Measurements from ENCODE around the gene SYK.
A peak's percentile ranks its signal among the peaks of the same experiment; 100 is the strongest.
"Not testable (repeated sequence)": the region's sequence is repeated elsewhere in the genome, so short reads cannot be mapped to it uniquely, and the experiment has no call there.

The SYK gene

GRCh38 chr9:90820406-90820805, 18.8 kb downstream of the SYK start:
- H3K9ac ChIP-seq (ENCODE audit: low read depth in 1 of 2, low read length in 2 of 2); H3K27ac ChIP-seq (ENCODE audit: low read depth in 2 of 2, low read length in 2 of 2); H3K4me3 ChIP-seq (ENCODE audit: low read length in 2 of 2); H3K4me1 ChIP-seq (ENCODE audit: control insufficient read depth in 2 of 2, insufficient read depth in 2 of 2, low read length in 2 of 2); H3K9me3 ChIP-seq (ENCODE audit: control insufficient read depth in 2 of 2, low read length in 2 of 2); H3K27me3 ChIP-seq (ENCODE audit: control insufficient read depth in 2 of 2, insufficient read depth in 2 of 2, low read length in 2 of 2): not testable (repeated sequence)
- H3K36me3 ChIP-seq (ENCODE audit: control insufficient read depth in 2 of 2, insufficient read depth in 2 of 2, low read length in 2 of 2), result peaks cover 0 to 11% of the 10 kb centered on the region in 2 donors

- H3K27me3 ChIP-seq (ENCODE audit: control insufficient read depth in 2 of 2, insufficient read depth in 2 of 2, low read length in 2 of 2); H3K4me3 ChIP-seq (ENCODE audit: low read length in 2 of 2); H3K4me1 ChIP-seq (ENCODE audit: control insufficient read depth in 2 of 2, insufficient read depth in 2 of 2, low read length in 2 of 2); H3K9me3 ChIP-seq (ENCODE audit: control insufficient read depth in 2 of 2, low read length in 2 of 2); H3K27ac ChIP-seq (ENCODE audit: low read depth in 2 of 2, low read length in 2 of 2); H3K9ac ChIP-seq (ENCODE audit: low read depth in 1 of 2, low read length in 2 of 2): not testable (repeated sequence)
- peaks cover 0 to 11% of the 10 kb centered on the region in 2 donors for H3K36me3 ChIP-seq (ENCODE audit: control insufficient read depth in 2 of 2, insufficient read depth in 2 of 2, low read length in 2 of 2)
These were observed 19.6 kb downstream of the SYK start for GRCh38 chr9:90821236-90821635.

GRCh38 chr9:90821697-90822096, 20.1 kb downstream of the SYK start:
- Histone ChIP-seq H3K27ac (ENCODE audit: low read depth in 2 of 2, low read length in 2 of 2) (no peak overlapping the region), H3K9ac (ENCODE audit: low read depth in 1 of 2, low read length in 2 of 2) (no peak overlapping the region), H3K4me3 (ENCODE audit: low read length in 2 of 2) (no peak overlapping the region), H3K27me3 (ENCODE audit: control insufficient read depth in 2 of 2, insufficient read depth in 2 of 2, low read length in 2 of 2) (no peaks in the 10 kb centered on the region), H3K9me3 (ENCODE audit: control insufficient read depth in 2 of 2, low read length in 2 of 2) (no peaks in the 10 kb centered on the region), H3K36me3 (ENCODE audit: control insufficient read depth in 2 of 2, insufficient read depth in 2 of 2, low read length in 2 of 2) (peaks cover 0 to 11% of the 10 kb centered on the region in 2 donors), H3K4me1 (ENCODE audit: control insufficient read depth in 2 of 2, insufficient read depth in 2 of 2, low read length in 2 of 2) (peaks cover 0 to 2% of the 10 kb centered on the region in 2 donors)

GRCh38 chr9:90822866-90823265, 21.2 kb downstream of the SYK start:
- no peaks in the 10 kb centered on the region for H3K9me3 ChIP-seq (ENCODE audit: control insufficient read depth in 2 of 2, low read length in 2 of 2)
- H3K4me3 ChIP-seq (ENCODE audit: low read length in 2 of 2), result no peak overlapping the region
- no peak overlapping the region for H3K9ac ChIP-seq (ENCODE audit: low read depth in 1 of 2, low read length in 2 of 2)
- no peak overlapping the region for H3K27ac ChIP-seq (ENCODE audit: low read depth in 2 of 2, low read length in 2 of 2)
- H3K4me1 ChIP-seq (ENCODE audit: control insufficient read depth in 2 of 2, insufficient read depth in 2 of 2, low read length in 2 of 2), result peaks cover 0 to 2% of the 10 kb centered on the region in 2 donors
- peaks cover 0 to 11% of the 10 kb centered on the region in 2 donors for H3K36me3 ChIP-seq (ENCODE audit: control insufficient read depth in 2 of 2, insufficient read depth in 2 of 2, low read length in 2 of 2)
- H3K27me3 ChIP-seq (ENCODE audit: control insufficient read depth in 2 of 2, insufficient read depth in 2 of 2, low read length in 2 of 2), result no peaks in the 10 kb centered on the region

- Histone ChIP-seq H3K27ac (ENCODE audit: low read depth in 2 of 2, low read length in 2 of 2) (no peak overlapping the region), H3K4me3 (ENCODE audit: low read length in 2 of 2) (no peak overlapping the region), H3K36me3 (ENCODE audit: control insufficient read depth in 2 of 2, insufficient read depth in 2 of 2, low read length in 2 of 2) (peaks cover 0 to 9% of the 10 kb centered on the region in 2 donors), H3K9ac (ENCODE audit: low read depth in 1 of 2, low read length in 2 of 2) (no peak overlapping the region), H3K9me3 (ENCODE audit: control insufficient read depth in 2 of 2, low read length in 2 of 2) (no peaks in the 10 kb centered on the region), H3K27me3 (ENCODE audit: control insufficient read depth in 2 of 2, insufficient read depth in 2 of 2, low read length in 2 of 2) (no peaks in the 10 kb centered on the region), H3K4me1 (ENCODE audit: control insufficient read depth in 2 of 2, insufficient read depth in 2 of 2, low read length in 2 of 2) (no peaks in the 10 kb centered on the region)
These were observed 24.0 kb downstream of the SYK start for GRCh38 chr9:90825586-90825985.

GRCh38 chr9:90826326-90827020, 24.9 kb downstream of the SYK start:
- Histone ChIP-seq H3K27me3 (ENCODE audit: control insufficient read depth in 2 of 2, insufficient read depth in 2 of 2, low read length in 2 of 2) (no peaks in the 10 kb centered on the region), H3K36me3 (ENCODE audit: control insufficient read depth in 2 of 2, insufficient read depth in 2 of 2, low read length in 2 of 2) (peaks cover 0 to 9% of the 10 kb centered on the region in 2 donors), H3K4me1 (ENCODE audit: control insufficient read depth in 2 of 2, insufficient read depth in 2 of 2, low read length in 2 of 2) (no peaks in the 10 kb centered on the region), H3K27ac (ENCODE audit: low read depth in 2 of 2, low read length in 2 of 2) (peak overlapping the region in 1 of 2 donors; percentile 28), H3K9ac (ENCODE audit: low read depth in 1 of 2, low read length in 2 of 2) (no peak overlapping the region), H3K9me3 (ENCODE audit: control insufficient read depth in 2 of 2, low read length in 2 of 2) (no peaks in the 10 kb centered on the region), H3K4me3 (ENCODE audit: low read length in 2 of 2) (no peak overlapping the region)

- Histone ChIP-seq H3K36me3 (ENCODE audit: control insufficient read depth in 2 of 2, insufficient read depth in 2 of 2, low read length in 2 of 2) (peaks cover 0 to 7% of the 10 kb centered on the region in 2 donors), H3K27me3 (ENCODE audit: control insufficient read depth in 2 of 2, insufficient read depth in 2 of 2, low read length in 2 of 2) (no peaks in the 10 kb centered on the region), H3K9ac (ENCODE audit: low read depth in 1 of 2, low read length in 2 of 2) (no peak overlapping the region), H3K27ac (ENCODE audit: low read depth in 2 of 2, low read length in 2 of 2) (peak overlapping the region in 1 of 2 donors; percentile 64), H3K4me1 (ENCODE audit: control insufficient read depth in 2 of 2, insufficient read depth in 2 of 2, low read length in 2 of 2) (no peaks in the 10 kb centered on the region), H3K9me3 (ENCODE audit: control insufficient read depth in 2 of 2, low read length in 2 of 2) (no peaks in the 10 kb centered on the region), H3K4me3 (ENCODE audit: low read length in 2 of 2) (peak overlapping the region; percentile 15 to 39)
These were observed 25.7 kb downstream of the SYK start for GRCh38 chr9:90827181-90827871.

GRCh38 chr9:90830051-90830450, 28.4 kb downstream of the SYK start:
- no peak overlapping the region for H3K9ac ChIP-seq (ENCODE audit: low read depth in 1 of 2, low read length in 2 of 2)
- H3K9me3 ChIP-seq (ENCODE audit: control insufficient read depth in 2 of 2, low read length in 2 of 2), result no peaks in the 10 kb centered on the region
- no peaks in the 10 kb centered on the region for H3K36me3 ChIP-seq (ENCODE audit: control insufficient read depth in 2 of 2, insufficient read depth in 2 of 2, low read length in 2 of 2)
- H3K27me3 ChIP-seq (ENCODE audit: control insufficient read depth in 2 of 2, insufficient read depth in 2 of 2, low read length in 2 of 2), result no peaks in the 10 kb centered on the region
- H3K4me3 ChIP-seq (ENCODE audit: low read length in 2 of 2), result no peak overlapping the region
- H3K4me1 ChIP-seq (ENCODE audit: control insufficient read depth in 2 of 2, insufficient read depth in 2 of 2, low read length in 2 of 2), result no peaks in the 10 kb centered on the region
- no peak overlapping the region for H3K27ac ChIP-seq (ENCODE audit: low read depth in 2 of 2, low read length in 2 of 2)

GRCh38 chr9:90830977-90831376, 29.4 kb downstream of the SYK start:
- no peaks in the 10 kb centered on the region for H3K4me1 ChIP-seq (ENCODE audit: control insufficient read depth in 2 of 2, insufficient read depth in 2 of 2, low read length in 2 of 2)
- no peaks in the 10 kb centered on the region for H3K9me3 ChIP-seq (ENCODE audit: control insufficient read depth in 2 of 2, low read length in 2 of 2)
- H3K4me3 ChIP-seq (ENCODE audit: low read length in 2 of 2), result no peak overlapping the region
- H3K27ac ChIP-seq (ENCODE audit: low read depth in 2 of 2, low read length in 2 of 2), result no peak overlapping the region
- H3K9ac ChIP-seq (ENCODE audit: low read depth in 1 of 2, low read length in 2 of 2), result no peak overlapping the region
- no peaks in the 10 kb centered on the region for H3K27me3 ChIP-seq (ENCODE audit: control insufficient read depth in 2 of 2, insufficient read depth in 2 of 2, low read length in 2 of 2)
- no peaks in the 10 kb centered on the region for H3K36me3 ChIP-seq (ENCODE audit: control insufficient read depth in 2 of 2, insufficient read depth in 2 of 2, low read length in 2 of 2)

GRCh38 chr9:90832261-90832660, 30.6 kb downstream of the SYK start:
- Histone ChIP-seq H3K4me3 (ENCODE audit: low read length in 2 of 2) (no peak overlapping the region), H3K9ac (ENCODE audit: low read depth in 1 of 2, low read length in 2 of 2) (no peak overlapping the region), H3K9me3 (ENCODE audit: control insufficient read depth in 2 of 2, low read length in 2 of 2) (no peaks in the 10 kb centered on the region), H3K27ac (ENCODE audit: low read depth in 2 of 2, low read length in 2 of 2) (no peak overlapping the region), H3K27me3 (ENCODE audit: control insufficient read depth in 2 of 2, insufficient read depth in 2 of 2, low read length in 2 of 2) (no peaks in the 10 kb centered on the region), H3K4me1 (ENCODE audit: control insufficient read depth in 2 of 2, insufficient read depth in 2 of 2, low read length in 2 of 2) (no peaks in the 10 kb centered on the region), H3K36me3 (ENCODE audit: control insufficient read depth in 2 of 2, insufficient read depth in 2 of 2, low read length in 2 of 2) (peaks cover 0 to under 1% of the 10 kb centered on the region in 2 donors)
